Loucy (cell line): ENCODE results near the gene DUS2.
A peak's percentile ranks its signal among the peaks of the same experiment; 100 is the strongest.

Experiments
- H2AFZ ChIP-seq: fragments of 200-600 bp; sonication (generic); 2 replicates; pipeline ENCODE4 v1.6.0; 2016; ENCODE audit warnings: antibody characterized with exemption, mild to moderate bottlenecking, low read length, moderate library complexity
- H3F3A ChIP-seq: fragments of 200-600 bp; 2 replicates; pipeline ENCODE4 v1.6.0; 2016; ENCODE audit warnings: antibody characterized with exemption, low read depth, mild to moderate bottlenecking
- H3K27me3 ChIP-seq: fragments of 200-600 bp; sonication (generic); 2 replicates; pipeline ENCODE4 v1.6.1; 2014; ENCODE audit warnings: low read length, mild to moderate bottlenecking; ENCODE audit not compliant: insufficient read depth, poor library complexity, severe bottlenecking
- H3K36me3 ChIP-seq: fragments of 200-600 bp; sonication (generic); 2 replicates; pipeline ENCODE4 v1.6.1; 2016; ENCODE audit warnings: low read length; ENCODE audit not compliant: insufficient read depth
- H3K4me1 ChIP-seq: fragments of 200-600 bp; sonication (generic); 2 replicates; pipeline ENCODE4 v1.5.1; 2014; ENCODE audit warnings: low read length, mild to moderate bottlenecking; ENCODE audit not compliant: insufficient read depth, poor library complexity, severe bottlenecking
- H3K4me2 ChIP-seq: fragments of 200-600 bp; sonication (generic); 2 replicates; pipeline ENCODE4 v1.6.0; 2014; ENCODE audit warnings: antibody characterized with exemption, low read length, low read depth, mild to moderate bottlenecking; ENCODE audit not compliant: poor library complexity, severe bottlenecking
- H3K4me3 ChIP-seq: fragments of 200-600 bp; sonication (generic); 2 replicates; pipeline ENCODE4 v1.5.1; 2014; ENCODE audit warnings: low read length, mild to moderate bottlenecking, mixed read lengths; ENCODE audit not compliant: poor library complexity, severe bottlenecking
- H3K79me2 ChIP-seq: fragments of 200-600 bp; sonication (generic); 2 replicates; pipeline ENCODE4 v1.6.1; 2014; ENCODE audit warnings: low read length; ENCODE audit not compliant: insufficient read depth
- H3K9ac ChIP-seq: fragments of 200-600 bp; sonication (generic); 2 replicates; pipeline ENCODE4 v1.6.0; 2014; ENCODE audit warnings: mild to moderate bottlenecking, low read depth, low read length, moderate library complexity; ENCODE audit not compliant: poor library complexity, severe bottlenecking
- H3K9me2 ChIP-seq: fragments of 200-600 bp; sonication (generic); replicated peaks from 2 replicates; pipeline ENCODE4 v1.6.1; 2016; ENCODE audit warnings: low read depth, low read length, mixed read lengths
- H3K9me3 ChIP-seq: fragments of 200-600 bp; sonication (generic); 2 replicates; pipeline ENCODE4 v1.6.1; 2014; ENCODE audit warnings: mild to moderate bottlenecking, antibody characterized with exemption, low read length, low read depth; ENCODE audit not compliant: insufficient read depth
- H4K20me1 ChIP-seq: fragments of 200-600 bp; sonication (generic); 2 replicates; pipeline ENCODE4 v1.6.0; 2014; ENCODE audit warnings: antibody characterized with exemption, low read length, mild to moderate bottlenecking; ENCODE audit not compliant: insufficient read depth, poor library complexity, severe bottlenecking
- EZH2phosphoT487 ChIP-seq: fragments of 200-600 bp; IDR thresholded peaks from 2 replicates; pipeline ENCODE4 v1.6.1; 2018; ENCODE audit warnings: antibody characterized with exemption, mild to moderate bottlenecking, moderate library complexity, borderline replicate concordance
- TF ChIP-seq, protein P1 (sequence below): fragments of 200-600 bp; sonication (generic); conservative IDR thresholded peaks from 2 replicates; pipeline ENCODE4 v1.5.1; 2014; ENCODE audit warnings: mild to moderate bottlenecking, antibody characterized with exemption, low read length

DUS2 gene

GRCh38 chr16:68076560-68076959 lies 53.5 kb downstream of the DUS2 start:
- Histone ChIP-seq H3K36me3 (no peaks in the 10 kb centered on the region), H4K20me1 (no peaks in the 10 kb centered on the region)

GRCh38 chr16:68077866-68078700 lies 55.0 kb downstream of the DUS2 start:
- Histone ChIP-seq H3K9ac (peak overlapping the region; percentile 85), H3K4me3 (peak overlapping the region; percentile 64), H3F3A (peaks cover 11% of the 10 kb centered on the region; the same call in 1 of the 2 replicates), H2AFZ (no peak overlapping the region), H4K20me1 (no peaks in the 10 kb centered on the region), H3K9me2 (no peaks in the 10 kb centered on the region), H3K27me3 (no peaks in the 10 kb centered on the region), H3K79me2 (peaks cover 65% of the 10 kb centered on the region), H3K4me2 (peak overlapping the region; percentile 86), H3K36me3 (no peaks in the 10 kb centered on the region), H3K4me1 (peaks cover 83% of the 10 kb centered on the region), H3K9me3 (no peaks in the 10 kb centered on the region)
- no peak for TF ChIP-seq EZH2phosphoT487
- TF ChIP-seq, protein P1, sequence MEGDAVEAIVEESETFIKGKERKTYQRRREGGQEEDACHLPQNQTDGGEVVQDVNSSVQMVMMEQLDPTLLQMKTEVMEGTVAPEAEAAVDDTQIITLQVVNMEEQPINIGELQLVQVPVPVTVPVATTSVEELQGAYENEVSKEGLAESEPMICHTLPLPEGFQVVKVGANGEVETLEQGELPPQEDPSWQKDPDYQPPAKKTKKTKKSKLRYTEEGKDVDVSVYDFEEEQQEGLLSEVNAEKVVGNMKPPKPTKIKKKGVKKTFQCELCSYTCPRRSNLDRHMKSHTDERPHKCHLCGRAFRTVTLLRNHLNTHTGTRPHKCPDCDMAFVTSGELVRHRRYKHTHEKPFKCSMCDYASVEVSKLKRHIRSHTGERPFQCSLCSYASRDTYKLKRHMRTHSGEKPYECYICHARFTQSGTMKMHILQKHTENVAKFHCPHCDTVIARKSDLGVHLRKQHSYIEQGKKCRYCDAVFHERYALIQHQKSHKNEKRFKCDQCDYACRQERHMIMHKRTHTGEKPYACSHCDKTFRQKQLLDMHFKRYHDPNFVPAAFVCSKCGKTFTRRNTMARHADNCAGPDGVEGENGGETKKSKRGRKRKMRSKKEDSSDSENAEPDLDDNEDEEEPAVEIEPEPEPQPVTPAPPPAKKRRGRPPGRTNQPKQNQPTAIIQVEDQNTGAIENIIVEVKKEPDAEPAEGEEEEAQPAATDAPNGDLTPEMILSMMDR = no peak

More at GRCh38 chr16:68076560-68076959, 53.5 kb downstream of the DUS2 start:
- Histone ChIP-seq H3K4me3 (peak overlapping the region; percentile 4), H3K79me2 (peaks cover 63% of the 10 kb centered on the region), H3K27me3 (no peaks in the 10 kb centered on the region), H3K9me2 (no peaks in the 10 kb centered on the region), H3K9me3 (no peaks in the 10 kb centered on the region), H2AFZ (no peak overlapping the region), H3F3A (peaks cover 11% of the 10 kb centered on the region; the same call in 1 of the 2 replicates), H3K4me1 (peaks cover 83% of the 10 kb centered on the region), H3K9ac (peak overlapping the region; percentile 77), H3K4me2 (peak overlapping the region; percentile 85)
- TF ChIP-seq, protein P1 = no peak
- TF ChIP-seq EZH2phosphoT487 = no peak

DNA sequence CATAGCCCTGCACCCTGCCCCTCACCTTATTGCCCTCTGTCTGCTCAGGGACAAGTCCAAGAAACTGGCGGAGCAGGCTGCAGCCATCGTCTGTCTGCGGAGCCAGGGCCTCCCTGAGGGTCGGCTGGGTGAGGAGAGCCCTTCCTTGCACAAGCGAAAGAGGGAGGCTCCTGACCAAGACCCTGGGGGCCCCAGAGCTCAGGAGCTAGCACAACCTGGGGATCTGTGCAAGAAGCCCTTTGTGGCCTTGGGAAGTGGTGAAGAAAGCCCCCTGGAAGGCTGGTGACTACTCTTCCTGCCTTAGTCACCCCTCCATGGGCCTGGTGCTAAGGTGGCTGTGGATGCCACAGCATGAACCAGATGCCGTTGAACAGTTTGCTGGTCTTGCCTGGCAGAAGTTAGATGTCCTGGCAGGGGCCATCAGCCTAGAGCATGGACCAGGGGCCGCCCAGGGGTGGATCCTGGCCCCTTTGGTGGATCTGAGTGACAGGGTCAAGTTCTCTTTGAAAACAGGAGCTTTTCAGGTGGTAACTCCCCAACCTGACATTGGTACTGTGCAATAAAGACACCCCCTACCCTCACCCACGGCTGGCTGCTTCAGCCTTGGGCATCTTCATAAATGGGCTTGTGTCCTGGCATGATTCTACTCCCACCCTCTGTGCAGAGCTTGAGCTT lies 55.8 kb downstream of the DUS2 start:
- H4K20me1 ChIP-seq = no peaks in the 10 kb centered on the region
- H3K9ac ChIP-seq = peak overlapping the region; percentile 85

More for the DNA sequence above, 55.8 kb downstream of the DUS2 start:
- TF ChIP-seq, protein P1 = no peak
- no peak for TF ChIP-seq EZH2phosphoT487
- H3K9me2 ChIP-seq = no peaks in the 10 kb centered on the region
- peaks cover 87% of the 10 kb centered on the region for H3K4me1 ChIP-seq
- no peaks in the 10 kb centered on the region for H3K36me3 ChIP-seq
- peak overlapping the region; percentile 86 for H3K4me2 ChIP-seq
- peaks cover 11% of the 10 kb centered on the region; the same call in 1 of the 2 replicates for H3F3A ChIP-seq
- no peaks in the 10 kb centered on the region for H3K27me3 ChIP-seq
- peaks cover 66% of the 10 kb centered on the region for H3K79me2 ChIP-seq
- peak overlapping the region; percentile 64 for H3K4me3 ChIP-seq
- no peaks in the 10 kb centered on the region for H3K9me3 ChIP-seq
- no peak overlapping the region for H2AFZ ChIP-seq
